Breast epithelium (tissue), 4 donors: Measurements from ENCODE around the gene DRP2. TPM values are rescaled to one million over a fixed set of nuclear protein-coding genes. Genes with fewer than 3 reads are reported as not detected.

ENCODE experiments used
- DNase-seq, 2 donors: peaks; one replicate each; pipeline ENCODE4 v3.0.0-alpha.2; 2019; ENCODE audit warnings: low spot score in 2 of 2
- H3K27ac ChIP-seq, 2 donors: fragments of 200-600 bp; sonication (generic) in 1 of 2; one replicate each; pipeline ENCODE4 v1.5.1; 2016 to 2019; ENCODE audit warnings: mild to moderate bottlenecking in 1 of 2
- H3K27me3 ChIP-seq, 2 donors: fragments of 200-600 bp; sonication (generic) in 1 of 2; one replicate each; pipeline versions ENCODE4 v1.5.1 to v1.6.0; 2017 to 2019; ENCODE audit warnings: control low read depth in 1 of 2, mild to moderate bottlenecking in 1 of 2
- H3K36me3 ChIP-seq: fragments of 200-600 bp; one replicate; pipeline ENCODE4 v1.5.1; 2019
- H3K4me1 ChIP-seq, 2 donors: fragments of 200-600 bp; sonication (generic); one replicate each; pipeline ENCODE4 v1.5.1; 2016 to 2019; ENCODE audit warnings: control low read depth in 1 of 2
- H3K4me3 ChIP-seq, 3 donors: fragments of 200-600 bp; sonication (generic); 1 replicate in 2 of 3; 2 replicates in 1 of 3; pipeline ENCODE4 v1.5.1; 2016 to 2019; ENCODE audit warnings: mild to moderate bottlenecking in 3 of 3, moderate library complexity in 2 of 3
- H3K9me3 ChIP-seq, 2 donors: fragments of 200-600 bp; sonication (generic) in 1 of 2; one replicate each; pipeline ENCODE4 v1.5.1; 2016 to 2019; ENCODE audit warnings: control low read depth in 1 of 2
- CTCF ChIP-seq, 3 donors: fragments of 450-650 bp; IDR thresholded peaks; one replicate each; pipeline ENCODE4 v1.5.1; 2016 to 2017; ENCODE audit warnings: antibody characterized with exemption in 3 of 3, mild to moderate bottlenecking in 3 of 3, moderate library complexity in 3 of 3
- POLR2A ChIP-seq: fragments of 450-650 bp; IDR thresholded peaks from one replicate; pipeline ENCODE4 v1.6.1; 2016; ENCODE audit warnings: antibody characterized with exemption, mild to moderate bottlenecking, moderate library complexity
- POLR2AphosphoS5 ChIP-seq, 3 donors: sonication (generic); formaldehyde crosslinking; IDR thresholded peaks; one replicate each; pipeline ENCODE4 v1.6.1; 2017; ENCODE audit warnings: antibody characterized with exemption in 3 of 3
- intact Hi-C: fragments of 100-400 bp; cut with DNase I; formaldehyde crosslinking; loops from one replicate; pipeline ENCODE4 v1.15.1; 2023; ENCODE audit warnings: low total_unique reads
- total RNA-seq, 3 donors: library from RNA; depleted of rRNA; stranded (reverse); fragments of >200 nt; gene quantifications; one replicate each; pipeline ENCODE4 v1.1.0, GENCODE V29; 2016

Gene DRP2
- total RNA-seq, 3 donors from 2014 or later, result under 0.01 TPM

- H3K4me1 ChIP-seq, result no peaks in the 10 kb centered on the region
- no peak overlapping the region for H3K27ac ChIP-seq
- peaks cover 0 to 4% of the 10 kb centered on the region in 2 donors for H3K9me3 ChIP-seq
- TF ChIP-seq POLR2AphosphoS5 (IDR thresholded peaks at IDR 0.05), result no peak
- TF ChIP-seq CTCF (IDR thresholded peaks at IDR 0.05), result no peak
- no peak for TF ChIP-seq POLR2A
- intact Hi-C loops, result no loop called here
- peaks cover 0 to 46% of the 10 kb centered on the region in 2 donors for H3K27me3 ChIP-seq
- H3K4me3 ChIP-seq, result no peak overlapping the region
- DNase-seq, result no peak
- no peaks in the 10 kb centered on the region for H3K36me3 ChIP-seq
These were observed 28.9 kb upstream of the DRP2 start for GRCh38 chrX:101190736-101191135.

- H3K4me1 ChIP-seq, result no peaks in the 10 kb centered on the region
- intact Hi-C loops, result no loop called here
- TF ChIP-seq CTCF (IDR thresholded peaks at IDR 0.05), result no peak
- TF ChIP-seq POLR2A, result no peak
- no peak for TF ChIP-seq POLR2AphosphoS5 (IDR thresholded peaks at IDR 0.05)
- peaks cover 0 to 51% of the 10 kb centered on the region in 2 donors for H3K27me3 ChIP-seq
- no peaks in the 10 kb centered on the region for H3K36me3 ChIP-seq
- no peak for DNase-seq
- H3K27ac ChIP-seq, result no peak overlapping the region
- H3K4me3 ChIP-seq, result peak overlapping the region; percentile 10 to 17 (median 11)
- peaks cover 0 to 4% of the 10 kb centered on the region in 2 donors for H3K9me3 ChIP-seq
These were observed 28.3 kb upstream of the DRP2 start for GRCh38 chrX:101191217-101191750.

GRCh38 chrX:101195442-101196173 is 24.0 kb upstream of the DRP2 start:
- intact Hi-C loops, result no loop called here
- no peak for TF ChIP-seq CTCF (IDR thresholded peaks at IDR 0.05)
- DNase-seq, result no peak
- Histone ChIP-seq H3K27me3 (peaks cover 0 to 48% of the 10 kb centered on the region in 2 donors), H3K27ac (no peak overlapping the region), H3K4me1 (no peaks in the 10 kb centered on the region), H3K4me3 (no peak overlapping the region), H3K9me3 (no peaks in the 10 kb centered on the region), H3K36me3 (no peaks in the 10 kb centered on the region)

- TF ChIP-seq CTCF (IDR thresholded peaks at IDR 0.05) (no peak), POLR2AphosphoS5 (IDR thresholded peaks at IDR 0.05) (no peak), POLR2A (no peak)
- Histone ChIP-seq H3K27ac (no peak overlapping the region), H3K4me3 (no peak overlapping the region), H3K36me3 (no peaks in the 10 kb centered on the region), H3K9me3 (no peaks in the 10 kb centered on the region), H3K27me3 (peaks cover 0 to 28% of the 10 kb centered on the region in 2 donors), H3K4me1 (no peaks in the 10 kb centered on the region)
- no peak for DNase-seq
- intact Hi-C loops, result no loop called here
These were observed 15.7 kb upstream of the DRP2 start for GRCh38 chrX:101203761-101204351.

- Histone ChIP-seq H3K27ac (no peak overlapping the region), H3K36me3 (no peaks in the 10 kb centered on the region), H3K27me3 (peaks cover 0 to 37% of the 10 kb centered on the region in 2 donors), H3K4me1 (no peaks in the 10 kb centered on the region), H3K9me3 (no peaks in the 10 kb centered on the region), H3K4me3 (no peak overlapping the region)
- TF ChIP-seq POLR2A (no peak), CTCF (IDR thresholded peaks at IDR 0.05) (no peak), POLR2AphosphoS5 (IDR thresholded peaks at IDR 0.05) (no peak)
- no peak for DNase-seq
- intact Hi-C loops, result no loop called here
These were observed 13.1 kb upstream of the DRP2 start for GRCh38 chrX:101206471-101206870.
